ENCODE data around the gene GAGE10. TPM values are rescaled to one million over a fixed set of nuclear protein-coding genes. Genes with fewer than 3 reads are reported as not detected.
"Not testable (repeated sequence)": the region's sequence is repeated elsewhere in the genome, so short reads cannot be mapped to it uniquely, and the experiment has no call there.

The GAGE10 gene
- total RNA-seq, 1 donor from 2014 or later: not detected

DNA sequence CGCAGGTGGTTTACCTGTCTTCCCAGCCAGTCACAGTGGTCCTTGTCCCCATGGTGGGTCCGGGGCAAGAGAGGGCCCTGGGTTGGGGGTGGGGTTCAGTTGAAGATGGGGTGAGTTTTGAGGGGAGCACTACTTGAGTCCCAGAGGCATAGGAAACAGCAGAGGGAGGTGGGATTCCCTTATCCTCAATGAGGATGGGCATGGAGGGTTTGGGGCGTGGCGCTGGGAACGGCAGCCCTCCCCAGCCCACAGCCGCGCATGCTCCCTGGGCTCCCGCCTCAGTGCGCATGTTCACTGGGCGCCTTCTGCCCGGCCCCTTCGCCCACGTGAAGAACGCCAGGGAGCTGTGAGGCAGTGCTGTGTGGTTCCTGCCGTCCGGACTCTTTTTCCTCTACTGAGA is 27.8 kb downstream of the GAGE10 start, which contains the start of gene GAGE13:
TSS of gene GAGE13 (plus strand) at position 301 of the 400 bp plus-strand sequence. CDS start 1,156 bp downstream, outside the sequence.
- H3K4me3 ChIP-seq (ENCODE audit: low read depth, low read length); H3K27me3 ChIP-seq (ENCODE audit: control insufficient read depth, insufficient read depth, low read length); H3K36me3 ChIP-seq (ENCODE audit: control insufficient read depth, insufficient read depth, low read length); FAIRE-seq; DNase-seq (ENCODE audit: low read depth): not testable (repeated sequence)

DNA sequence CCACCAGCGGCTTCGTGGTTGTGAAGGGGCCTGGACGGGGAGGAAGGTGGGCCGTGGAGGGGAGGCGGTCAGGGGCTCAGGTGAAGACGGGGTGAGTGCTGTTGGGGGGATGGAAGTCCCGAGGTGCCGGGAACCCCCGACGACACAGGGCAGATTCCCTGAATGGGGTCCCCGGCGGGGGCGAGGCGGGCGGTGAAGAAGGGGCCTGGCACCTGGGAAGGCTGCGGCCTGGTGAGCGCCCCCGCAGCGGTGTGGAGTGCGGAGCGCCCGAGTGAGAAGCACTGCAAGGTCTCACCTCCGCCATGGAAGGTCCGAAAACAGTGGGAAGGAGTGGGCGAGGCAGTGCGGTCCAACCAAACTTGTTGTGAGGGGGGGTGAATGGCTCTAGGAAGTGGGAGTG is 28.4 kb downstream of the GAGE10 start:
- not testable (repeated sequence) for DNase-seq (ENCODE audit: low read depth); H3K27me3 ChIP-seq (ENCODE audit: control insufficient read depth, insufficient read depth, low read length); H3K4me3 ChIP-seq (ENCODE audit: low read depth, low read length); H3K36me3 ChIP-seq (ENCODE audit: control insufficient read depth, insufficient read depth, low read length); FAIRE-seq

DNA sequence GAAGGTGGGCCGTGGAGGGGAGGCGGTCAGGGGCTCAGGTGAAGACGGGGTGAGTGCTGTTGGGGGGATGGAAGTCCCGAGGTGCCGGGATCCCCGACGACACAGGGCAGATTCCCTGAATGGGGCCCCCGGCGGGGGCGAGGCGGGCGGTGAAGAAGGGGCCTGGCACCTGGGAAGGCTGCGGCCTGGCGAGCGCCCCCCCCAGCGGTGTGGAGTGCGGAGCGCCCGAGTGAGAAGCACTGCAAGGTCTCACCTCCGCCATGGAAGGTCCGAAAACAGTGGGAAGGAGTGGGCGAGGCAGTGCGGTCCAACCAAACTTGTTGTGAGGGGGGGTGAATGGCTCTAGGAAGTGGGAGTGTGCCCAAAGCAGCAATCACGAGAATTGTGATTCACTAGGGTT is 38.0 kb downstream of the GAGE10 start:
- not testable (repeated sequence) for H3K36me3 ChIP-seq (ENCODE audit: control insufficient read depth, insufficient read depth, low read length); H3K4me3 ChIP-seq (ENCODE audit: low read depth, low read length); H3K27me3 ChIP-seq (ENCODE audit: control insufficient read depth, insufficient read depth, low read length); FAIRE-seq; DNase-seq (ENCODE audit: low read depth)

DNA sequence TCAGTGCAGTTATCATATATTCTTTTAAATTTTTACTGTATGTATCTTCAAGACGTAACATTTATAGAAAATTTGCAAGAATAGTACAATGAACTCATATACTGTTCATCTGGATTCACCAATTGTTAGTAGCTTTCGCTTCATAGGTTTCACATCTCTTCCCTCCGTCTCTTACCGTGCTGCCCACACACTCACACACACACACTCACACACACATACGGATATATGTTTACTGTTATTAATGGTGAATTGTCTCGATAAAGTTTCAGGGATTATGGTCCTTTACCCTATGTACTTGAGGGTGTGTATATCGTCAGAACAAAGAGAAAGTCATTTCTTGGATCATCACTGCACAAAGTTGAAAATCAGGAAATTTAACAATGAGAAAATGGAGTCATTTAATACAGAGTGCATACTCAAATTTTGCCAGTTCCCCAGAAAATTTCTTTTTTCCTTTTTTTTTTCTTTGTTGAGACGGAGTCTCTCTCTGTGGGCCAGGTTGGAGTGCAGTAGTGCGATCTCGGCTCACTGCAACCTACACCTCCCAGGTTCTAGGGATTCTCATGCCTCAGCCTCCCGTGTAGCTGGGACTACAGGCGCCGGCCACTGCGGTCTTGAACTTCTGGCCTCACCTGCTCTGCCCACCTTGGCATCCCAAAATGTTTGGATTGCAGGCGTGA is 41.2 kb downstream of the GAGE10 start:
- FAIRE-seq; H3K4me3 ChIP-seq (ENCODE audit: low read depth, low read length); H3K27me3 ChIP-seq (ENCODE audit: control insufficient read depth, insufficient read depth, low read length); DNase-seq (ENCODE audit: low read depth); H3K36me3 ChIP-seq (ENCODE audit: control insufficient read depth, insufficient read depth, low read length): not testable (repeated sequence)

DNA sequence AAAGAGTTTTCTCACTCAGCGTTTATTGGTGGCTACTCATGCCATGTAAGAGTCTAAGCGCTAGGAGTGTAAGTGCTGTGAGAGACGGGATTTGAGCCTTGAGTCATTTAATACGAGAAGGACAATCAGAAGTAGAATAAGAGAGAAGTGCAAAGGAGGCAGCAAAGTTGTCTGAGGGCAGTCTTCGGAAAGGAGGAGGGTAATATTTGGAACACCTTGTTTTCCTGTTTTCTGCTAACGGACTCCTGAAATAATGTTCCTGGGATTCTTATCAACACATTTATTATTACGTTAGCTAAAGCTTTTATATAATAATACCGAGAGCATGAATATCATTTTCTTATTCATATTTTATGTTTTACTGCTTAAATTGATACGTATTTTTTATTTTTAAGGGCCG is 42.0 kb downstream of the GAGE10 start:
- FAIRE-seq; DNase-seq (ENCODE audit: low read depth); H3K36me3 ChIP-seq (ENCODE audit: control insufficient read depth, insufficient read depth, low read length); H3K27me3 ChIP-seq (ENCODE audit: control insufficient read depth, insufficient read depth, low read length); H3K4me3 ChIP-seq (ENCODE audit: low read depth, low read length): not testable (repeated sequence)

DNA sequence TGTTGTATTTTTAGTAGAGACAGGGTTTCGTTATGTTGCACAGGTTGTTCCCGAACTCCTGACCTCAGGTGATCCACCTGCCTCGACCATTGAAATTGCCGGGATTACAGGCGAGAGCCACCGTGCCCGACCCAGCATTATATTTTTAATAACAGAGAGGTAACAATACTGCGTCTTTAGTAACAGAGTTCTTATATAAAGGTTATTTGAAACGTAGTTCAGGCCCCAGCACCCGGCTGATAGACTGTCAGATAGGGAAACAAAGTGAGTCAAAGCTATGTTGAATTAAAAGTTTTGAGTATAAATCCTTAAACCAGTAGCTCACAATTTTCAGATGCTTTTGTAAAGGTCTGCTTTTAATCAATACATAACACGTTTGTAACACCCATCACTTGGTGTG is 42.7 kb downstream of the GAGE10 start:
- FAIRE-seq; H3K36me3 ChIP-seq (ENCODE audit: control insufficient read depth, insufficient read depth, low read length); H3K4me3 ChIP-seq (ENCODE audit: low read depth, low read length); DNase-seq (ENCODE audit: low read depth); H3K27me3 ChIP-seq (ENCODE audit: control insufficient read depth, insufficient read depth, low read length): not testable (repeated sequence)

Other genes with a start within 250 kb of the GAGE10 start
- 1.1 and 2.2 TPM in 2 replicates for gene CCDC120, start 244.6 kb upstream of the GAGE10 start, total RNA-seq
- gene PRAF2, start 229.6 kb upstream of the GAGE10 start, total RNA-seq: 1.7 and 2.6 TPM in 2 replicates
- 38.5 and 42.1 TPM in 2 replicates for gene WDR45, start 223.8 kb upstream of the GAGE10 start, total RNA-seq
- gene GPKOW, start 179.9 kb upstream of the GAGE10 start, total RNA-seq: 22.6 and 31.4 TPM in 2 replicates
- 3.7 and 4.6 TPM in 2 replicates for gene MAGIX, start 140.9 kb upstream of the GAGE10 start, total RNA-seq
- 16.8 and 20.4 TPM in 2 replicates for gene PLP2, start 131.7 kb upstream of the GAGE10 start, total RNA-seq
- gene PRICKLE3, start 117.3 kb upstream of the GAGE10 start, total RNA-seq: 12.1 and 13.4 TPM in 2 replicates
- under 0.01 TPM in 2 replicates for gene SYP, start 103.5 kb upstream of the GAGE10 start, total RNA-seq
- gene CACNA1F, start 70.3 kb upstream of the GAGE10 start, total RNA-seq: under 0.01 TPM in 2 replicates
- gene CCDC22, start 68.2 kb upstream of the GAGE10 start, total RNA-seq: 8.2 and 10.6 TPM in 2 replicates
- not detected in 2 replicates for gene FOXP3, start 38.9 kb upstream of the GAGE10 start, total RNA-seq
- gene PPP1R3F, start 33.9 kb upstream of the GAGE10 start, total RNA-seq: 1.8 and 2.9 TPM in 2 replicates
- not detected in 2 replicates for gene GAGE12J, start 18.4 kb downstream of the GAGE10 start, total RNA-seq
- not detected in 2 replicates for gene GAGE13, start 27.9 kb downstream of the GAGE10 start, total RNA-seq
- gene GAGE12C, start 228.5 kb downstream of the GAGE10 start, total RNA-seq: not detected in 2 replicates
- not detected in 2 replicates for gene GAGE12D, start 238.1 kb downstream of the GAGE10 start, total RNA-seq
- not detected in 2 replicates for gene GAGE12E, start 247.6 kb downstream of the GAGE10 start, total RNA-seq

All from bronchial epithelial cell (primary cell).